Adrenal gland (tissue), 12 donors: ENCODE results near the gene LCE2A. TPM values are rescaled to one million over a fixed set of nuclear protein-coding genes. Genes with fewer than 3 reads are reported as not detected.
"Not testable (repeated sequence)": the region's sequence is repeated elsewhere in the genome, so short reads cannot be mapped to it uniquely, and the experiment has no call there.

Experiments used
- DNase-seq, 7 donors: peaks; one replicate each; pipeline ENCODE4 v3.0.0-alpha.2; 2019 to 2020
- H3K27ac ChIP-seq, 5 donors: fragments of 200-600 bp; sonication (generic) in 4 of 5; 1 replicate in 3 of 5; 2 replicates in 2 of 5; pipeline versions ENCODE4 v1.5.1 to v1.8.0; 2016 to 2020; ENCODE audit warnings: mild to moderate bottlenecking in 1 of 5
- H3K27me3 ChIP-seq: fragments of 200-600 bp; 2 replicates; pipeline ENCODE4 v1.8.0; 2021
- H3K36me3 ChIP-seq, 2 donors: fragments of 200-600 bp; replicated peaks in 1 of 2; 1 replicate in 1 of 2; 2 replicates in 1 of 2; pipeline versions ENCODE4 v1.5.1 to v1.8.0; 2018 to 2022
- H3K4me1 ChIP-seq, 2 donors: fragments of 200-600 bp; replicated peaks in 1 of 2; 1 replicate in 1 of 2; 2 replicates in 1 of 2; pipeline versions ENCODE4 v1.5.1 to v1.8.0; 2018 to 2021
- H3K4me3 ChIP-seq, 4 donors: fragments of 200-600 bp; sonication (generic) in 3 of 4; one replicate each; pipeline ENCODE4 v1.5.1; 2016 to 2018
- H3K9me3 ChIP-seq, 3 donors: fragments of 200-600 bp; sonication (generic) in 1 of 3; replicated peaks in 1 of 3; 1 replicate in 2 of 3; 2 replicates in 1 of 3; pipeline versions ENCODE4 v1.5.1 to v1.8.0; 2016 to 2021
- CTCF ChIP-seq, 6 experiments: fragments of 450-650 bp in 4 of 6; fragments of 200-600 bp in 2 of 6; sonication (generic) in 1 of 6; IDR thresholded peaks; 1 replicate in 5 of 6; 2 replicates in 1 of 6; pipeline versions ENCODE4 v1.5.1 to v1.8.0; 2016 to 2021; ENCODE audit warnings: antibody characterized with exemption in 6 of 6, mild to moderate bottlenecking in 2 of 6, moderate library complexity in 1 of 6
- POLR2A ChIP-seq, 2 donors: fragments of 450-650 bp; IDR thresholded peaks; one replicate each; pipeline ENCODE4 v1.6.1; 2017; ENCODE audit warnings: antibody characterized with exemption in 2 of 2, mild to moderate bottlenecking in 2 of 2, moderate library complexity in 1 of 2
- WGBS, 4 donors: extraction: QIAGEN DNeasy Blood & Tissue Kit in 2 of 4; methylation state at CpG; one replicate each; pipeline versions ENCODE4 v1.1.5 to v1.1.7; 2013 to 2017; 5-methylcytosine and 5-hydroxymethylcytosine counted together
- intact Hi-C, 2 donors: fragments of 100-400 bp; cut with DNase I; formaldehyde crosslinking; loops; one replicate each; pipeline versions ENCODE4 v1.14.1 to v1.15.0; 2022 to 2023
- polyA plus RNA-seq, 3 donors: library from polyadenylated mRNA; stranded (reverse); fragments of 200-250 nt in 2 of 3; fragments of 350-450 nt in 1 of 3; fragmentation: Illumina TruSeq in 1 of 3; extraction: RNeasy Lipid Tissue Mini Kit (QIAGEN cat#74804) in 1 of 3; gene quantifications; one replicate each; pipeline ENCODE4 v1.2.3, GENCODE V29; 2013 to 2014
- total RNA-seq, 9 donors: library from RNA; depleted of rRNA in 4 of 9; stranded (reverse); fragments of >200 nt in 4 of 9; fragments of 120-200 nt in 1 of 9; fragmentation: NEBNext Ultra II Directional in 1 of 9; extraction: Animal tissue kit (Norgen Biotek cat#: 25700) in 1 of 9; gene quantifications; one replicate each; pipeline versions ENCODE4 v1.1.0 to v1.2.4, GENCODE V29; 2013 to 2023
- donor health status: healthy with polysubstance abuse.
- donor health status: Bipolar disorder and iron deficiency.
- donor health status: DM: yes; HTN: yes; CAD: no.
- donor health status: DM: no; HTN: no; CAD: no.
- donor health status: DM: no; HTN: no; CAD: no.
- donor health status: DM: yes; HTN: yes; CAD: no.

The LCE2A gene
- total and polyA plus RNA-seq, 12 donors: not detected

DNA sequence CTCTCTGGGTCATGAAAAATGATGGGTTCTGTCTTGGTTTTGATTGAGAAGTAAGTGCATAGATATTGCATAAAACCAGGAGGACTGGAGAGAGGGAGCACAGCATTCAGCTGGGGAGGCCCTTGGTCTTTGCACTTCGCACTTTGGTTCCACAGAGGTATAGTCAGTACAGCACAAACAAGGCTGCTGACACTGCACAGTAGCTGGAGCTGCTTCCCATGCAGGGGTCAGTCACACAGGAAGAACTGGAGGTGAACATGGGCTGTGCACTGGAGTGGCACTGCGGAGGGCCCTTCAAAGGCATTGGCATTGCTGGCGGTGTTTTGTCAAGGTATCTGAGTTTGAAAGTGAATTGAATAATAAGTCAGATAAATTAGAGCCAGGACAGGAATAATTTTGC is 39.5 kb upstream of the LCE2A start:
- H3K27me3 ChIP-seq: peaks cover 3% of the 10 kb centered on the region
- H3K4me3 ChIP-seq: no peak overlapping the region
- no peak for DNase-seq
- no peaks in the 10 kb centered on the region for H3K36me3 ChIP-seq
- no peaks in the 10 kb centered on the region for H3K4me1 ChIP-seq
- no peaks in the 10 kb centered on the region for H3K9me3 ChIP-seq
- no peak overlapping the region for H3K27ac ChIP-seq
- 83 to 93% (median 87%) methylated on average over 3 of the region's 3 CpGs for WGBS, 4 donors
- intact Hi-C loops: no loop called here
- TF ChIP-seq CTCF (IDR thresholded peaks at IDR 0.05) (no peak), POLR2A (IDR thresholded peaks at IDR 0.05) (no peak)

DNA sequence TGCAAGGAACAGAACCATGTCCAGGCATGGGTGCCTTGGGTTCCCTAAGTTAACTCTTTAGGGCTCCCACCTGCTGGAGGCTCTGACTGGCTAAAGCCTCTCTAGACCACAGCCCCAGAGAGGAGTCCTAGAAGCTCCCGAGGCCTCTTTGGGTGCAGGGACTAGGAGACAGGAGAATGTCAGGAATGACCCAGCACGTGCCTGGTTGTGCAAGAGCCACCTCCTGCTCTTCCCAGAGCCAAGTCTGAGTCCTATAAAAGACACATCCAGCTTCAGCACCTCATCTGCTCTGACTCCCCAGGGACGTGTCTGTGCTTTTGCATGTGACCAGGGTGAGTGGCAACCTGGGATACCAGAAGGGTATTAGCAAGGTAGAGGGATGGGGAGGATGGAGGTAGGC is 35.0 kb upstream of the LCE2A start, which contains the start of gene LCE2D:
Gene LCE2D, plus strand, starts transcription at position 283 of the 400 bp plus-strand sequence. CDS start 726 bp downstream, outside the sequence.
- 44 to 71% (median 59%) methylated on average over 2 to 3 of the region's 3 CpGs for WGBS, 4 donors
- Histone ChIP-seq H3K36me3 (no peaks in the 10 kb centered on the region), H3K4me3 (no peak within 1 kb of the TSS), H3K27ac (no peak within 1 kb of the TSS), H3K27me3 (peaks cover 3% of the 10 kb centered on the region), H3K9me3 (no peaks in the 10 kb centered on the region), H3K4me1 (no peaks in the 10 kb centered on the region)
- intact Hi-C loops: no loop called here
- TF ChIP-seq POLR2A (IDR thresholded peaks at IDR 0.05) (no peak), CTCF (IDR thresholded peaks at IDR 0.05) (no peak)
- DNase-seq: no peak

DNA sequence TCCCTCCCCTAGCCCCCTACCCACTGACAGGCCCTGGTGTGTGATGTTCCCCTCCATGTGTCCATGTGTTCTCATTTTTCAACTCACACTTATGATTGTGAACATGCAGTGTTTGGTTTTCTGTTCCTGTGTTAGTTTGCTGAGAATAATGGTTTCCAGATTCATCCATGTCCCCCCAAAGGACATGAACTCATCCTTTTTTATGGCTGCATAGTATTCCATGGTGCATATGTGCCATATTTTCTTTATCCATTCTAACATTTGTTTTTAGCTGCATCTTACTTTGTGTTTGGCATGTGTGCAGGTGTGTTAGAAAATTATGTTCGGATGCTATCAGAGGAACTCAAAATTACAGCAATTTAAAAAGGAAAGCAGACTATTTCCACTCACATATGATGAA is 32.0 kb upstream of the LCE2A start:
- H3K4me3 ChIP-seq, H3K27me3 ChIP-seq, H3K36me3 ChIP-seq, H3K27ac ChIP-seq, H3K4me1 ChIP-seq, DNase-seq, H3K9me3 ChIP-seq, intact Hi-C loops: not testable (repeated sequence)
- 84 to 90% (median 88%) methylated on average over 1 of the region's 1 CpG for WGBS, 4 donors

DNA sequence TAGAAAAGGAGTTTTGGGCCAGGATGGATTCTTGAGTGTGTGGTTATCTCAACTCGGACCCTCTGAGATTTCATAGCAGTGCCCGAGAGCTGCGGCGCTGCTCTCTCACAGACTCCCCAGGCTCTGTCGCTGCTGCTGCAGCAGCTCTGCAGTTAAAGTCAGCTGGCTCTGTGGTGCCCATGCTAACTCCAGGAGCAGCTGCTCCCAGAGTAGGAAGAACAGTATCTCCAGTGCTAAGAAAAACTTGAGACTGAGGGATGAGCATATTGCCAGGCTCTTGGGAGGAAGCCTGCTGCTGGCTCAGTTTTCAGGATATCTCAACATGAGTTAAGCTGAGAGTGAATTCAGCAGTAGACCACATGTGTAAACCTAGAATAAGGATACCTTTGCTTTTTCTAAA is 30.5 kb upstream of the LCE2A start:
- no peaks in the 10 kb centered on the region for H3K9me3 ChIP-seq
- DNase-seq: no peak
- no peak overlapping the region for H3K4me3 ChIP-seq
- H3K27me3 ChIP-seq: no peaks in the 10 kb centered on the region
- no peaks in the 10 kb centered on the region for H3K4me1 ChIP-seq
- H3K36me3 ChIP-seq: no peaks in the 10 kb centered on the region
- WGBS, 4 donors: 80 to 93% (median 83%) methylated on average over 5 of the region's 5 CpGs
- no peak for TF ChIP-seq POLR2A (IDR thresholded peaks at IDR 0.05)
- no peak for TF ChIP-seq CTCF (IDR thresholded peaks at IDR 0.05)
- intact Hi-C loops: no loop called here
- no peak overlapping the region for H3K27ac ChIP-seq

- WGBS, 4 donors: 39 to 46% (median 42%) methylated on average over 2 of the region's 2 CpGs
- Histone ChIP-seq H3K9me3 (no peaks in the 10 kb centered on the region), H3K4me1 (no peaks in the 10 kb centered on the region), H3K36me3 (no peaks in the 10 kb centered on the region), H3K4me3 (no peak overlapping the region), H3K27ac (no peak overlapping the region), H3K27me3 (no peaks in the 10 kb centered on the region)
- no peak for DNase-seq
- intact Hi-C loops: no loop called here
- TF ChIP-seq POLR2A (IDR thresholded peaks at IDR 0.05) (no peak), CTCF (IDR thresholded peaks at IDR 0.05) (no peak)
Measured at GRCh38 chr1:152673016-152673415, 25.1 kb upstream of the LCE2A start.

GRCh38 chr1:152674983-152675382 is 23.2 kb upstream of the LCE2A start, which contains the start of gene LCE2C:
TSS of gene LCE2C (plus strand) at chr1:152675279. CDS start at chr1:152676016, 737 bp downstream.
- H3K4me3 ChIP-seq, DNase-seq, H3K4me1 ChIP-seq, H3K9me3 ChIP-seq, intact Hi-C loops, H3K27ac ChIP-seq, H3K36me3 ChIP-seq, H3K27me3 ChIP-seq: not testable (repeated sequence)
- 75 to 83% (median 81%) methylated on average over 2 to 3 of the region's 3 CpGs; no CpG with 5 or more reads in 1 of the 4 donors for WGBS, 4 donors
